Lower leg skin (tissue), 3 donors: ENCODE results near the gene FAM3A.

ENCODE experiments used
- POLR2A ChIP-seq, 2 donors: fragments of 450-650 bp; IDR thresholded peaks; one replicate each; pipeline ENCODE4 v1.6.1; 2016 to 2017; ENCODE audit warnings: antibody characterized with exemption in 2 of 2, mild to moderate bottlenecking in 1 of 2, moderate library complexity in 1 of 2
- TF ChIP-seq, protein P1 (sequence below), 3 donors: fragments of 450-650 bp; IDR thresholded peaks; one replicate each; pipeline ENCODE4 v1.5.1; 2016; ENCODE audit warnings: antibody characterized with exemption in 3 of 3, mild to moderate bottlenecking in 3 of 3, moderate library complexity in 2 of 3

DNA sequence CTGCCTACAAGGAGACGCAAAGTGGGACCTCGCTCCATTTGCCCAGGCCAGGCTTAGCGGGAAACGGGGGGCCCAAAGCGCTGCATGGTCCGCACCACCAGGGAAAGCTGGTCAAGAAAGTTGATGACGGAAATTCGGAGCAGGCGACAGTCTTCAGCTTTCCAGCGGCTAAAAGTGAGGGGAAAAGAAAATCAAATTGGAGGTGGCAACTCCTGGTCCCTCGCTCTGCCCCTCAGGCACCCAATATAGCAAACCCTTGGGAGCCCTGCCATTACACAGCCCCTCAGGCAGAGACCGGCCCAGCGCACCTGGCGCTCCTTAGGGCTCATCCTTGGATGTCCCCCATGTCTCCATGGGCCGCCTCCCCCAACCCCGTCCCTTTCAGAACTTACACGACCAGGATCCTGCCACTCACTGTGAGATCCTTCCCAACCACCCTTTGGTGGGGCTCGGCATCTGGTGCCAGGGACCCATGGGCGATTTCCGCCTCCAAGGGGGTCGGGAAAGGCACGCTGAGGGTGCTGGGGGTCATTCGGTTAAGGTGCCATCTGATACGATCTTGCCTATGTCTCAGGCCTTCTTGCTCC, 38.0 kb downstream of the FAM3A start:
- TF ChIP-seq, protein P1, sequence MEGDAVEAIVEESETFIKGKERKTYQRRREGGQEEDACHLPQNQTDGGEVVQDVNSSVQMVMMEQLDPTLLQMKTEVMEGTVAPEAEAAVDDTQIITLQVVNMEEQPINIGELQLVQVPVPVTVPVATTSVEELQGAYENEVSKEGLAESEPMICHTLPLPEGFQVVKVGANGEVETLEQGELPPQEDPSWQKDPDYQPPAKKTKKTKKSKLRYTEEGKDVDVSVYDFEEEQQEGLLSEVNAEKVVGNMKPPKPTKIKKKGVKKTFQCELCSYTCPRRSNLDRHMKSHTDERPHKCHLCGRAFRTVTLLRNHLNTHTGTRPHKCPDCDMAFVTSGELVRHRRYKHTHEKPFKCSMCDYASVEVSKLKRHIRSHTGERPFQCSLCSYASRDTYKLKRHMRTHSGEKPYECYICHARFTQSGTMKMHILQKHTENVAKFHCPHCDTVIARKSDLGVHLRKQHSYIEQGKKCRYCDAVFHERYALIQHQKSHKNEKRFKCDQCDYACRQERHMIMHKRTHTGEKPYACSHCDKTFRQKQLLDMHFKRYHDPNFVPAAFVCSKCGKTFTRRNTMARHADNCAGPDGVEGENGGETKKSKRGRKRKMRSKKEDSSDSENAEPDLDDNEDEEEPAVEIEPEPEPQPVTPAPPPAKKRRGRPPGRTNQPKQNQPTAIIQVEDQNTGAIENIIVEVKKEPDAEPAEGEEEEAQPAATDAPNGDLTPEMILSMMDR (IDR thresholded peaks at IDR 0.05): no peak
- no peak for TF ChIP-seq POLR2A (IDR thresholded peaks at IDR 0.05)
